AG04450 (cell line): ENCODE data around the gene LANCL2. TPM values are rescaled to one million over a fixed set of nuclear protein-coding genes. Genes with fewer than 3 reads are reported as not detected.

ENCODE experiments used
- CTCF ChIA-PET: fragments of 300-600, 350-600 bp; formaldehyde crosslinking; extraction: SDS; loops from one replicate; lab custom pipeline; 2022; ENCODE audit warnings: antibody characterized with exemption, inconsistent platforms; lab: Charles Lee
- POLR2A ChIA-PET: fragments of 350-600 bp; formaldehyde crosslinking; extraction: SDS; loops from one replicate; lab custom pipeline; 2021; ENCODE audit warnings: antibody characterized with exemption, inconsistent platforms; lab: Yijun Ruan, JAX
- DNase-seq: peaks from one replicate; pipeline ENCODE4 v3.0.0-alpha.2; 2011; ENCODE audit warnings: low read depth, low spot score
- H3K27ac ChIP-seq: one replicate; pipeline ENCODE4 v1.5.1; 2012; ENCODE audit warnings: low read depth, low read length, control low read depth
- H3K27me3 ChIP-seq: one replicate; pipeline ENCODE4 v1.6.0; 2012; ENCODE audit warnings: low read length; ENCODE audit not compliant: control insufficient read depth, insufficient read depth
- H3K4me3 ChIP-seq: 2 replicates; pipeline ENCODE4 v1.5.1; 2011; ENCODE audit warnings: mild to moderate bottlenecking, low read depth, low read length, control low read depth
- H3K9me3 ChIP-seq: 2 replicates; pipeline ENCODE4 v1.5.1; 2012; ENCODE audit warnings: low read length; ENCODE audit not compliant: control insufficient read depth, insufficient read depth
- polyA plus RNA-seq: library from polyadenylated mRNA; depleted of rRNA; stranded (reverse); fragments of >200 nt; gene quantifications from 2 replicates; pipeline ENCODE4 v1.2.3, GENCODE V29; 2011
- TF ChIP-seq, protein P1 (sequence below): IDR thresholded peaks from 2 replicates; pipeline ENCODE4 v1.5.1; 2011; ENCODE audit warnings: low read depth, low read length, control low read depth, inconsistent platforms

The LANCL2 gene
- polyA plus RNA-seq, 1 experiment = 16.9 TPM

DNA sequence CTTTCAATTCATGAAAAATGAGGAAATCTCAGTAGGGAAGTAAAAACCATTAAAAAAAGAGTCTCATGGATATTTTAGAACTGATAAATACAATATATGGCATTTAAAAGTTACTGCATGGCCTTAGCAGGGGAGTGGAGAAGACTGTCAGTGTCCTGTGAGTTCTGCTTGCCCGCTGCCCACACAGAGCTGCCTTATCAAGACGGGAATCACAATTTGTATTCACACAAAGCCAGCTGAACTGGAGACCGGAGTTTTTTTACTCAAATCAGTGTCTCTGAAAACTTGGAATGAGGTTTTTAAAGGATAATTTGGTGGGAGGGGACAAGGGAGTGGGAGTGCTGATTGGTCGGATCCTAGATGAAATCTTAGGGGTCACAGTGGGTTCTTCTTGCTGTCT lies 17.1 kb downstream of the LANCL2 start:
- TF ChIP-seq, protein P1, sequence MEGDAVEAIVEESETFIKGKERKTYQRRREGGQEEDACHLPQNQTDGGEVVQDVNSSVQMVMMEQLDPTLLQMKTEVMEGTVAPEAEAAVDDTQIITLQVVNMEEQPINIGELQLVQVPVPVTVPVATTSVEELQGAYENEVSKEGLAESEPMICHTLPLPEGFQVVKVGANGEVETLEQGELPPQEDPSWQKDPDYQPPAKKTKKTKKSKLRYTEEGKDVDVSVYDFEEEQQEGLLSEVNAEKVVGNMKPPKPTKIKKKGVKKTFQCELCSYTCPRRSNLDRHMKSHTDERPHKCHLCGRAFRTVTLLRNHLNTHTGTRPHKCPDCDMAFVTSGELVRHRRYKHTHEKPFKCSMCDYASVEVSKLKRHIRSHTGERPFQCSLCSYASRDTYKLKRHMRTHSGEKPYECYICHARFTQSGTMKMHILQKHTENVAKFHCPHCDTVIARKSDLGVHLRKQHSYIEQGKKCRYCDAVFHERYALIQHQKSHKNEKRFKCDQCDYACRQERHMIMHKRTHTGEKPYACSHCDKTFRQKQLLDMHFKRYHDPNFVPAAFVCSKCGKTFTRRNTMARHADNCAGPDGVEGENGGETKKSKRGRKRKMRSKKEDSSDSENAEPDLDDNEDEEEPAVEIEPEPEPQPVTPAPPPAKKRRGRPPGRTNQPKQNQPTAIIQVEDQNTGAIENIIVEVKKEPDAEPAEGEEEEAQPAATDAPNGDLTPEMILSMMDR = no peak
- CTCF ChIA-PET = interaction anchor here (1.1 to 1.4 kb wide), 2 partner anchors 33 to 97 kb away, joined by 3 to 5 read pairs; no protein-coding TSS in a partner anchor
- no peak overlapping the region for H3K4me3 ChIP-seq
- H3K9me3 ChIP-seq = peaks cover 13% of the 10 kb centered on the region
- no peaks in the 10 kb centered on the region for H3K27me3 ChIP-seq
- DNase-seq = no peak
- H3K27ac ChIP-seq = no peak overlapping the region
- POLR2A ChIA-PET = no interaction called here

DNA sequence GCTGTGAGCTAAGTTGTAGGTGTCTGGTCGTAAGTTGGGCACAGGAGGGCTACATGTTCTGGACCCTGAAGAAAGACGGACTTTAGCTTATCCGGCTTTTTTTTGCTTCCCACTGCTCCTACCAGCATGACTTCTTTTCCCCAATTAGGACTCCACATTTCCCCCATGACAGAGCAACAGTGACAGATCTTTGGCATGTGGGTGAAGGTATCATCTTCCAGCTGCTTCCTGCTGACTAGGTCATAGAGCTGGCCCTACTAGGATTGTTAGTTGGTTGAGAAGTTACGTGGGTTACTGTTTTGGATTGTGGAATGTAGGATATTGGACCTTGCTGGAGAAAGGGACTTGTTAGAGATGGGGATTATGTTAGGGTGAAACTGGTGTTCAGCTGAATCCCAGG lies 21.4 kb downstream of the LANCL2 start:
- TF ChIP-seq, protein P1 = no peak
- no peak for DNase-seq
- Histone ChIP-seq H3K9me3 (peaks cover 28% of the 10 kb centered on the region), H3K4me3 (no peak overlapping the region), H3K27ac (no peak overlapping the region), H3K27me3 (no peaks in the 10 kb centered on the region)
- ChIA-PET CTCF (no interaction called here), POLR2A (no interaction called here)

DNA sequence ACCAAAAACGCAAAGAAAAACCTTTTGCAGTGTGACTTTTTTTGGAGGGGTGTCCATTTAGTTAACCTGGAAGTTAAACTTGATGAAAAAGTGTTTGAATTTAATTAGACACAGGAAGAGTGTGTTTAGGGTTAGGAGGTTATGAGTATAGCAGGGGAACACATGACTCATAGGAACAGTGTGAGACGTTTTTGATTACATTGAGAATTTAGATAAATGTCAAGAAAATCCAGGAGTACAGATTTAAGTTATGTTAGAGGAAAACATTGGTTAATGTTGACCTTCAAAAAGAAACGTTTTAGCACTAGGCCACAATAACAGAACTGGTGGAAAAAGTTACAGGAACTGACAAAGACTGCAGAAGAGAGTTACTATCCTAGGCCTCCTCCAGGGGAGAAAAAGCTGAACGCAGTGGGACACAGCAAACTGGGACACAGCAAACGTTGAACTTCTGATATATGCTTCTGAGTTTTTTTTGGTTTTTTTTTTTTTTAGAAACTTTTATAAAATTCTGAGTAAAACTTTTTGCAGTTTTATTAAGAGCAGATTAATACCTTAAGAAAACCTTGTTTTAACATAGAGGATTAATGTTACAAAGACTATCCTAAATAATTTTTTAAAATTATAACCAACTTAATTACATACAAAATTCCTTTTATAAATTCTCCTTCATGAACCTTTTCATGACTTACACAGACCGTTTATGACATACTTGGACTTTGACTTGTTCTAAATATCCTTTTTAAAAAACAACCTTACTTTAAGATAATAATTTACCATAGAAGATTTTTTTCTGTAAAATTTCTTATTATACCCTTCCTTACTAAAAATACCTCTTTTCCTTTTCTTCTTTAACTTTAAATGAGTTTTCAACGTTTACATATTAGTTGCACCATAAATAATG lies 22.2 kb downstream of the LANCL2 start:
- ChIA-PET CTCF (interaction anchor here (1.7 kb wide), 1 partner anchor 27 kb away, joined by 10 read pairs; no protein-coding TSS in a partner anchor), POLR2A (no interaction called here)
- H3K9me3 ChIP-seq = peaks cover 28% of the 10 kb centered on the region
- H3K4me3 ChIP-seq = no peak overlapping the region
- no peak overlapping the region for H3K27ac ChIP-seq
- no peaks in the 10 kb centered on the region for H3K27me3 ChIP-seq
- TF ChIP-seq, protein P1 = no peak
- DNase-seq = no peak

DNA sequence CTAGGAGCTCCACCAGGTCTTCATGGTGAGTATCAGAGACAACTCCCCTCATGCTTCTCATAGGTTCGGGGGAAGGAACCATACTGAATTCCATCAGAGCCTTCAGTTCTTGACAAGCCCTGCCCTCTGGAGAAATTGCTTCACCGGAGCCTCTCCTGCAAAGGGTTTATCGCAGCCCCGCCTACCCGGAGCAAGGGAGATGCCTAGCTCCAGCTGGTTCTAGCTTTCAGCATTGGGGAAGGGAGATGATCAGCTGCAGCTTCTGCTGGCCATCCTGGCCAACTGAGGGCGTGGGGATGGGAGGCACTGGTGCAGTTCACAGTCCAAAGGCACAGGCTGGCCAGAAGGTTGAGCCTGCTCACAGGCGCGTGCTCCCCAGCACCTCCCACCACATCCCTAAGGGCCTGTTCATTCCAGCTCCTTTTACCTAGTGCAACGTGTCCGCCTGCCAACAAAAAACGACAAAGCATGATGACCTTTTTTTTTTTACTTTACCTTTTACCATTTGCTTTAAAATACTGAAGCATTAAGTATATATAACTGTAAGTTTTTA lies 31.2 kb downstream of the LANCL2 start:
- POLR2A ChIA-PET = no interaction called here
- no peak for DNase-seq
- no peaks in the 10 kb centered on the region for H3K9me3 ChIP-seq
- no peak overlapping the region for H3K27ac ChIP-seq
- TF ChIP-seq, protein P1 = no peak
- H3K27me3 ChIP-seq = no peaks in the 10 kb centered on the region
- CTCF ChIA-PET = interaction anchor here (1.2 to 4.1 kb wide), 2 partner anchors 19 to 623 kb away, joined by 3 to 17 read pairs; no protein-coding TSS in a partner anchor
- H3K4me3 ChIP-seq = no peak overlapping the region

DNA sequence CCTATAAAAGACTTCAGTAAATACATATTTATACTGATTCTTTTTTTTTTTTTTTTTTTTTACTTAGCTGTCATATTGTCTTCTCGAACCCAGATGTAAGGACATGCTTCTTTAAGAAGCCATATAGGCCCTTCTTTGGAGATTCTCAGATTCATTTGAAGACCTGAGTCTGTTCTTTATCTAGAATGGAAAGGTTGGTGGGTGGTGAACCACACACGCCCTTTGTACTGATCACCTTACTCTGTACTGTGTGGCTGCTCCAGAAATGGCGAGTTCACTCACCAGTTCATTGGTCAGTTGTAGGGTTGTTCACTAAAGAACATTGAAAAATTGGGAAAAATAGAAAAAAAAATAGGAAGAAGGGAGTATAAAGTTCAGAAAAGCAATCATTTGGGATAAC lies 32.5 kb downstream of the LANCL2 start:
- Histone ChIP-seq H3K27me3 (no peaks in the 10 kb centered on the region), H3K27ac (no peak overlapping the region), H3K4me3 (no peak overlapping the region), H3K9me3 (no peaks in the 10 kb centered on the region)
- TF ChIP-seq, protein P1 = no peak
- ChIA-PET POLR2A (no interaction called here), CTCF (interaction anchor here (4.1 kb wide), 1 partner anchor 18 kb away, joined by 17 read pairs; no protein-coding TSS in a partner anchor)
- no peak for DNase-seq
